ENCODE measurements around the gene FOXI2. TPM values are rescaled to one million over a fixed set of nuclear protein-coding genes. Genes with fewer than 3 reads are reported as not detected.

The FOXI2 gene
- total RNA-seq, 1 donor from 2014 or later: not detected

GRCh38 chr10:127762925-127763324 lies 25.9 kb downstream of the FOXI2 start:
- no peaks in the 10 kb centered on the region for H3K36me3 ChIP-seq (ENCODE audit: control insufficient read depth, insufficient read depth, low read length)
- FAIRE-seq: no peak
- H3K27me3 ChIP-seq (ENCODE audit: control insufficient read depth, insufficient read depth, low read length): no peaks in the 10 kb centered on the region
- no peak overlapping the region for H3K4me3 ChIP-seq (ENCODE audit: low read depth, low read length)
- no peak for DNase-seq (ENCODE audit: low read depth)
- no peak for TF ChIP-seq CTCF (IDR thresholded peaks at IDR 0.05; ENCODE audit: insufficient read depth, low read length, severe bottlenecking)

- H3K36me3 ChIP-seq (ENCODE audit: control insufficient read depth, insufficient read depth, low read length): no peaks in the 10 kb centered on the region
- FAIRE-seq (no peak), DNase-seq (ENCODE audit: low read depth) (no peak)
- no peaks in the 10 kb centered on the region for H3K27me3 ChIP-seq (ENCODE audit: control insufficient read depth, insufficient read depth, low read length)
- TF ChIP-seq CTCF (IDR thresholded peaks at IDR 0.05; ENCODE audit: insufficient read depth, low read length, severe bottlenecking): no peak
- no peak overlapping the region for H3K4me3 ChIP-seq (ENCODE audit: low read depth, low read length)
These were observed 38.0 kb downstream of the FOXI2 start for GRCh38 chr10:127774766-127775559.

GRCh38 chr10:127776816-127777215 lies 39.8 kb downstream of the FOXI2 start:
- FAIRE-seq (peak; percentile 13), DNase-seq (ENCODE audit: low read depth) (peak; percentile 16)
- TF ChIP-seq CTCF (IDR thresholded peaks at IDR 0.05; ENCODE audit: insufficient read depth, low read length, severe bottlenecking): no peak
- H3K27me3 ChIP-seq (ENCODE audit: control insufficient read depth, insufficient read depth, low read length): no peaks in the 10 kb centered on the region
- no peak overlapping the region for H3K4me3 ChIP-seq (ENCODE audit: low read depth, low read length)
- no peaks in the 10 kb centered on the region for H3K36me3 ChIP-seq (ENCODE audit: control insufficient read depth, insufficient read depth, low read length)

GRCh38 chr10:127781412-127781811 lies 44.4 kb downstream of the FOXI2 start:
- no peak overlapping the region for H3K4me3 ChIP-seq (ENCODE audit: low read depth, low read length)
- TF ChIP-seq CTCF (IDR thresholded peaks at IDR 0.05; ENCODE audit: insufficient read depth, low read length, severe bottlenecking): no peak
- FAIRE-seq: no peak
- no peaks in the 10 kb centered on the region for H3K36me3 ChIP-seq (ENCODE audit: control insufficient read depth, insufficient read depth, low read length)
- no peaks in the 10 kb centered on the region for H3K27me3 ChIP-seq (ENCODE audit: control insufficient read depth, insufficient read depth, low read length)
- DNase-seq (ENCODE audit: low read depth): no peak

GRCh38 chr10:127787873-127788272 lies 50.9 kb downstream of the FOXI2 start:
- TF ChIP-seq CTCF (IDR thresholded peaks at IDR 0.05; ENCODE audit: insufficient read depth, low read length, severe bottlenecking): no peak
- DNase-seq (ENCODE audit: low read depth) (no peak), FAIRE-seq (no peak)
- no peaks in the 10 kb centered on the region for H3K36me3 ChIP-seq (ENCODE audit: control insufficient read depth, insufficient read depth, low read length)
- no peak overlapping the region for H3K4me3 ChIP-seq (ENCODE audit: low read depth, low read length)
- no peaks in the 10 kb centered on the region for H3K27me3 ChIP-seq (ENCODE audit: control insufficient read depth, insufficient read depth, low read length)

All from bronchial epithelial cell (primary cell).